ENCODE results near the gene SNX10.
A peak's percentile ranks its signal among the peaks of the same experiment; 100 is the strongest.
"Not testable (repeated sequence)": the region's sequence is repeated elsewhere in the genome, so short reads cannot be mapped to it uniquely, and the experiment has no call there.

SNX10 gene

GRCh38 chr7:26291699-26292538 lies at the start of gene SNX10:
SNX10 (plus strand) TSS chr7:26291862; CDS start chr7:26346443, 54,581 bp downstream.
- DNase-seq: peak; percentile 60

- DNase-seq: no peak
Measured at GRCh38 chr7:26245150-26245549, 46.5 kb upstream of the SNX10 start.

DNA sequence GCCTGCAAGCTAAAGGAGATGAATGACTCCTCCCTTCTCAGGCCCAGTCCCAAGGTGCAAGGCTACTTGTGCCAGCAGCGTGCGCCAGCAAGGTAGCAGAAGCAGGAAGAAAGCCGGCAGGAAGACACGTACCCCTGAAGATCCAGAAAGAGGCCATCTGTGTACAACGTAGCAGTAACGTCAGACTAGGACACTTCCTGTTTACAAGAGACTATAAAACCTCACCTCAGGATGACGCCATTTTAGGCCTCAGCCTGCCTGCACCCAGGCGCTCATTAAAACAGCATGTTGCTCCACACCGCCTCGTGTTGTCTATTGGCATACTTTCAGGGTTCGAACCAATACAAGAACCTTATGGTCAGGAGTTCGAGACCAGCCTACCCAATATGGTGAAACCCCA lies 41.4 kb upstream of the SNX10 start:
- DNase-seq: peak; percentile 19

- DNase-seq: not testable (repeated sequence)
Measured at GRCh38 chr7:26261866-26262265, 29.8 kb upstream of the SNX10 start.

- no peak for DNase-seq
Measured at GRCh38 chr7:26265065-26265464, 26.6 kb upstream of the SNX10 start.

DNA sequence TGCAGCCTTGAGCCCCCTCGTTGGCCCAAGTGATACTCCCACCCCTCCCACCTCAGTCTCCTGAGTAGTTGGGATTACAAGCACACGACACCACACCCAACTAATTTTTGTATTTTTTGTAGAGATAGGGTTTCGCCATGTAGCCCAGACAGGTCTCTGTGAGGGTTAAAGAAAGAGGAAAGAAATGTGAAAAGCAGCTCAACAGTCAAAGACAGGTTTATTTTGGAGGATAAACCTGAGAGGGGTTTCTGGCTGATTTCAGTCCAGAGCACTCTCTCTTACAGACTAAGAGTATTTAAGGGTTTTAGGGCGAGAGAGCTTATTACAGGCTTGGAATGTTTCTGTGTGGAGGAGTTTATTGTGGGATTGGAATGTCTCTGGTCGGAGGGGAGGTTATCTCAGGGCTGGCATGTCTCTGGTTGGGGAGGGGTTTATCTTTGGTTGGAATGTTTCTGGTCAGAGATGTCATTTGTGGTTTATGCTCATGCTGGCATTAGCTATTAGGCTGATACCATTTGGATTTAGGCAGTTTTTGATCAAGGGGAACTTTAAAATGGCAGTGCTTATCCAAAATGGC lies 26.1 kb upstream of the SNX10 start:
- DNase-seq: no peak

- DNase-seq: no peak
Measured at GRCh38 chr7:26267601-26268166, 24.0 kb upstream of the SNX10 start.

GRCh38 chr7:26275213-26275612 lies 16.4 kb upstream of the SNX10 start:
- no peak for DNase-seq

DNA sequence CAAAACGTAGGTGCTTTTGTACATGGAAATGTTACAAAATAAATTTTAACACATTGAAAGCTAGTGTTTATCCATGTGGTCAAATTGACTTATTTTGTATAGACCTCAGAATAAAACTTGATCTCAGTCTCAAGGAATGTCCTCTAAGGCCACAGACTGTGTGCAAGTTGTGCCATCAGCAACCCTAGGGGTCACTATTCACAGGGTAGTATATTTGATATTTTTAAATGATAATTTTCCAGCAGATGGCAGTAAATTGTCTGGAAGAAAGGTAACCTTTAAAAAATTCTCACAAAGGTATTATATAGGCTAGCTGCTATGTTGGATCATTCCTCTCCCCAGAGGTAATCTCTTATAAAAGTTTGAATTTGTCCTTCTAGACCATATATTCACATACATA lies 12.9 kb upstream of the SNX10 start:
- peak; percentile 57 for DNase-seq

- no peak for DNase-seq
Measured at GRCh38 chr7:26279405-26279804, 12.3 kb upstream of the SNX10 start.

DNA sequence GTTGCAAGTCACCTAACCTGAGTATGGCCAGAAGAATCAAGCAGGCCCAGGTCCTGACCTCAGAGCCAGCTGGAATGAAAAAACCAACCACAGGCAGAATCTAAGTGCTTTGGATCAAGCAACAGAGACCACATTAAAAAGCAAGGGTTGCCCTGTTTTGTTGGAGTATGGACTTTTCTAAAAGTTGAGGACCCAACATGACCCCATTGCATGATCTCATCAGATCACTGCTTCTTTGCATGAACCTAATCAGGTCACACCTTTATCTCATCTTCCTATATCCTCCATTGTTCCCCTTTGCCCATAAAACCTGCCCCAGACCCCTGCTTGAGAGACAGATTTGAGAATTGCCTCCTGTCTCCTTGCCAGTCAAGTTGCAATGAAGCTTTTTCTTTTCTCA lies 11.6 kb upstream of the SNX10 start:
- DNase-seq: no peak

- DNase-seq: no peak
Measured at GRCh38 chr7:26280723-26281122, 10.9 kb upstream of the SNX10 start.

DNA sequence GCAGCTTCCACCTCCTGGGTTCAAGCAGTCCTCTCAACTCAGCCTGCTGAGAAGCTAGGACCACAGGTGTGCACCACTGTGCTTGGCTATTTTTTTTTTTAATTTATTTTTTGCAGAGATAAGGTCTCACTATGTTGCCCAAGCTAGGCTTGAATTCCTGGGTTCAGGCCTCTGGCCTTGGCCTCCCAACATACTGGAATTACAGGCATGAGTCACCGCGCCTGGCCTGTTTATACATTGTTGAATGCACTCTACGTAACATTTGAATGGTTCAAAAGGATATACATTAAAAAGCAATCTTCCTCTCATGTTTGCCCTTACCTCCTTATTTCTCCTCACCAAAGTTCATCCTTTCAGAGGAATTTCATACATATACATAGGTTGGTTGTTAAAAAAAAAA lies 7.2 kb upstream of the SNX10 start:
- no peak for DNase-seq

DNA sequence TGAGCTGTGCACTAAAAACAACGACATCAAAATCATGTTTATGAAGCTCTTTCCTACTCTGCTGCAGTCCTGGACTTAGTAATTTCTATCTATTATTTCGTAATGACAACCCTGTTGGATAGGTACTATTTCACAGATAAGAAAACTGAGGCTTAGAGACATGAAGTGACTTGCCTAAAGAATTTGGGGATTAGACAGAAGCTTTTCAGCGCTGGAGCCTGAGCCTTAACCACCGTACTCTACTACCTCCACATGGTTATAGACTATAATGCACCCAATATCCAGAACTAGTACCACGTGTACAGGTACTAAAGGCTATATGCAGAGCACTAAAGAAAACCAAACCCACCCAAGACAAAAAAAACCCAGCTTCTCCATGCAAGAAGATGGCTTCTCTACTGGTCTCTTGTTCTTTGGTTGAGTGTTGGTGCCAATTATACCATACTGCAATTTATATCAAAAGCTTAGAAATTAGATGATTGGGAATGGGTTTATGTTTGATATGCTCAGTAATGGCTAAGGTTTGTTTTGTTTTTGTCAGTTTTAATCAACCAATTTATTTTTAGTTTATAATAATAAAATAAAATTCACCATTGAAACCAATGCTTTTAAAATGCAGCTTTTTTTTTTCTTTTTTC lies 6.5 kb upstream of the SNX10 start:
- DNase-seq: peak; percentile 39

- no peak for DNase-seq
Measured at GRCh38 chr7:26286157-26286556, 5.5 kb upstream of the SNX10 start.

GRCh38 chr7:26288126-26288525 lies 3.5 kb upstream of the SNX10 start:
- DNase-seq: peak; percentile 78

- no peak for DNase-seq
Measured at GRCh38 chr7:26291251-26291650, 411 bp upstream of the SNX10 start.

GRCh38 chr7:26292768-26293560 lies 1.3 kb downstream of the SNX10 start:
- no peak for DNase-seq

- DNase-seq: peak; percentile 71
Measured at GRCh38 chr7:26293569-26294308, 2.1 kb downstream of the SNX10 start.

- DNase-seq: no peak
Measured at GRCh38 chr7:26295015-26295414, 3.4 kb downstream of the SNX10 start.

DNA sequence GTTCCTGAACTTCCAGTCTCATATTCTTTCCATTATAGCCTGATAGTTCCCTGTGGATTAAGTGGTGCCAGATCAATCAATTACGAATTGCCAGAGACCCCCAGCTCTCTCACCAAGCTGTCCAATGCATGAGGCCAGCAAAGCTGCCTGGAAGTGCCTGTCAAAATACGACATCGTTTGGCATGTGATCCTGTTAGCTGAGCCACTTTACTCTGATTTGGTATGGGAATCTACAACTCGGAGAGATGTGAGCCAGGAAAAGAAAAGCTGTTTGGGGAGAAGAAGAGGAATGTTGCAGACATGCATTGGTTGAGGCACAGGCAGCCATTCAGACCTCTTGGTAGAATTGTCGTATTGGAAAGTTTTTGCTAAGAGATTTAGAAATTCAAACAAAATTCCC lies 3.9 kb downstream of the SNX10 start:
- DNase-seq: no peak

- peak; percentile 64 for DNase-seq
Measured at GRCh38 chr7:26298472-26299058, 6.9 kb downstream of the SNX10 start.
